HS-5 (cell line): ENCODE measurements around the gene IFITM5.
"Not testable (repeated sequence)": the region's sequence is repeated elsewhere in the genome, so short reads cannot be mapped to it uniquely, and the experiment has no call there.

Source experiments
- DNase-seq: peaks from one replicate; pipeline ENCODE4 v3.0.0-alpha.2; 2012; ENCODE audit warnings: low read depth

IFITM5 gene

DNA sequence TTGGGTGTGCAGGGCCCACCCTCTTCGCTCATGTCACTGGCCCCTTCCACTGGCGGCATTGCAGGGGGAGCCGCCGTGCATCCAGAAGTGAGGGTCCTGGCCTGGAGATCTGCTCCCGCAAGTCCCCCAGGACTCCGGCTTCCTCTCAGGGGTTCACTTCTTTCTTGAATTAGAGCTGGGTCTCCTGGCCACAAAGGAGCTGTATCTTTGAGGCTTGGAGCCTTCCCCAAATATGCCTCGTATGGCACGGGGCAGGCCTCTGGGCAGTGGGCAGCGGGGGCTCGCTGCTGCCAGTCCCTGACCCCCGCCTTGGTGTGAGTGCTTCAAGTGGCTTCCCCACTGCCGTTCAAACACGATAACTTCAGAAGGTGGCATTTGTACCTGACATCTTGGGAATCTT lies 28.7 kb upstream of the IFITM5 start:
- no peak for DNase-seq

- no peak for DNase-seq
These were observed 28.2 kb upstream of the IFITM5 start for GRCh38 chr11:327581-327923.

- DNase-seq = no peak
These were observed 27.7 kb upstream of the IFITM5 start for GRCh38 chr11:326842-327580.

DNA sequence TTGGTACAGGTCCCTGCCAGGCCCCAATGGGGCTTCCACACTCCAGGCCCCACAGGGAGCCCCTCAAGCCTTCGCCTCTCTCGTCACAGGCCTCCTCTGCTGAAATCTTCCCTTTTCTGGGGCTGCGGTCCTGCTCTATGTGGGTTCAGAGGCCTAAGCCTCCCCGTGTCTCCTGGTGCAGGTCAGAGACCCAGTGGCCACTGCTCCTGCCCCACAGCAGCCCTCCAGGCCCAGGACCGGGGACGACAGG lies 27.2 kb upstream of the IFITM5 start:
- DNase-seq = no peak

GRCh38 chr11:325796-326591 lies 26.7 kb upstream of the IFITM5 start:
- no peak for DNase-seq

- DNase-seq = not testable (repeated sequence)
These were observed 25.5 kb upstream of the IFITM5 start for GRCh38 chr11:324593-325517.

DNA sequence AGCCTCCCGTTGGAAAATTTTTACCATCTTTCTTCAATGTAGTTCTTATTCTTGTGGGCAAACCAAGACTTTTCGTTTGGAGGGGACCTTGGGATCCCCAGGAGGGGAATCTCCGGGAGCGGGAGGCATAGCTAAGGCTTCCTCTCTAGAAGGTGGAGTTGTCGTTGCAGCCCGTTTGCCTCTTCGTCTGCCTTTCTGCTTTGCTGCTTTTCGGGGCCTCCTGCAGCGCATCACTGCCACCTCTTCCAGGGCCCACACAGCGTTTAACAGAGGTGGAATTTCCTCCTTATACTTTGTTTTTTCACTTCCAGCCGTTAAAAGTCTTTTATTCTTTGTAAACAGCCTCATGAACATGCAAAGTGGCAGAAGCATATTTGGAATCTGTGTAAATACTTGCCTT lies 24.8 kb upstream of the IFITM5 start:
- no peak for DNase-seq

- not testable (repeated sequence) for DNase-seq
These were observed 20.6 kb upstream of the IFITM5 start for GRCh38 chr11:319888-320273.

- not testable (repeated sequence) for DNase-seq
These were observed 20.0 kb upstream of the IFITM5 start for GRCh38 chr11:319121-319887.

DNA sequence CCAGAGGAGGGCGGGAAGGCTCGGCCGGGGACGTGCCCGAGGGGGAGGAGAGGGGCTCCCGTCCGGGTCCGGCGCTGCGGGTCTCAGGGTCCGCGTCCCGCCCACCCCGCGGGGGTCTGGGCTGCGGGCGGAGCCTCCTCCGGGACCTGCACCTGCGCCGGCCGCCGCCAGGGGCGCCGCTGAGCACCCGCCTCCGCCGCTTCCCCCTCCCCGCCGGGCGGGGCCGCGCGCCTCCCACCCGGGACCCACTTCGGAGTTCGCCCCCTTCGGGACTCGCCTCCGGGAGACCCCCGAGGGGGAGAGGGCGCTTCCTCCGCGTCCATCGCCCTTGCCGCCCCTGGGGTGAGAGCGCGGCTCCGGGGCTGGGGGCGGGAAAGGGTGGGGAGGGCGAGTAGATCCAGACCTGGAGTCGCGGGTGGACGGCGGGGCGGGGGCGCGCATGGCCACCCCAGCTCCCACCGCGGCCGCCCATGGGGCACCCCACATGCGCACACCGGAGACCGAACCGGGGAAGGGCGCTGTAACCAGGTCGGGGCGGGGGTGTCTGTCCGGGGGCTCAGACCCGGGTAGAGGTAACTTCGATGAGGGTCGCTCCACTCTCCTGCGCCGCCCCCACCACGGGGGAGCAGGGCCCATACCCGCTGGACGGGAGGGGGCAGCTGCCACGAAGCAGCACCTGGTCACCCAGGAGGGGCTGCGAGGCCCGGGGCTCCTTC lies 19.2 kb upstream of the IFITM5 start:
- not testable (repeated sequence) for DNase-seq

GRCh38 chr11:317668-318404 lies 18.5 kb upstream of the IFITM5 start:
- not testable (repeated sequence) for DNase-seq

DNA sequence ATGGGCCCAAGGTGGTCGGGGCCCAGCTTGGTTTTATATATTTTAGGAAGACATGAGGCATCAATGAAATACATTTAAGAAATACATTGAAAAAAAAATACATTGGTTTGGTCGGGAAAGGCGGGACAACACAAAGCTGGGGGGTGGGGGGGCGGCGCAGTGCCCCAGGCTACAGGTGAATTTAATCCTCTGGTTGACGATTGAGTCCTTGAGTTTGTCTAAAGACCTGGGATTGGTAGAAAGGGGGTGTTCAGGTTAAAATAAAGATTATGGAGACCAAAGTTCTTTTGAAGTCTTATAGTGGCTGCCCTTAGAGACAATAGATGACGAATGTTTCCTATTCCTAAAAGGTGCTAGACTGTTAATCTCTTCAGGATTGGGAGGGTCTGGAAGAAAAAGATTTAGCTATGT lies 17.6 kb upstream of the IFITM5 start:
- DNase-seq = no peak

- DNase-seq = no peak
These were observed 16.8 kb upstream of the IFITM5 start for GRCh38 chr11:316031-316701.

DNA sequence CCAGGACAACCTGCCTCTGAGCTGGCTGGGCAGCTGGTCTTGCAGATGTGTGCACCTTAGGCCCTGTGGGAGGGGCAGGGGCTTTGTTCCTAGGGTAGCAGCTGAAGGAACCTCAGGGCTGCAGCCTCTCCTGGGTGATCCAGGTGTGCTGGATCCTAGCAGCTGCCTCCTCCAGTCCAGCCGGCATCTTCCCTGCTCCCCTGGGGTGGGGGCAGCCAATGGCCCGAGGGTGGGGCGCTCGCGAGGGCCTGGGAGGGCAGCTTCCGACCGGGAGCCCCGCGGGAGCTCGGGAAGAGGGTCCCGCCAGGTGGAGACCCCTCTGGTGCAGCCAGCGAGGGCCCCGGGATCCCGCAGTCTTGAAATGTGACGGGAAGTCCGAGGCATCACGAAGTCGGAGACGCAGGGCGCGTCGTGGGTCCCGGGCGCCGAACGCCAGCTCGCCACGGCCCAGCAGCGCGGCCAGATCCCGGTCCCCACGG lies 16.2 kb upstream of the IFITM5 start:
- DNase-seq = no peak

DNA sequence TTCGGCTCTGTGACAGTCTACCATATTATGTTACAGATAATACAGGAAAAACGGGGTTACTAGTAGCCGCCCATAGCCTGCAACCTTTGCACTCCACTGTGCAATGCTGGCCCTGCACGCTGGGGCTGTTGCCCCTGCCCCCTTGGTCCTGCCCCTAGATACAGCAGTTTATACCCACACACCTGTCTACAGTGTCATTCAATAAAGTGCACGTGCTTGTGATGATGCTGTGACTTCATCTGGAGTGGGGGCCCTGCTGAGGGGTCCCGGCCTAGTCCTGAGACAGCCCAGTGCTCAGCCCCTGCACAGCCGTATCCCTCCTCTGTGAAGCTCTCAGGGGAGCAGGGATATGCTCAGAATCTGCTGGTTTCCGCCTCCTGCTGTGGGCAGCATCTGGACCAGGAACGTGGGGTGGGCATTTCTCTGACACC lies 15.7 kb upstream of the IFITM5 start:
- DNase-seq = no peak

DNA sequence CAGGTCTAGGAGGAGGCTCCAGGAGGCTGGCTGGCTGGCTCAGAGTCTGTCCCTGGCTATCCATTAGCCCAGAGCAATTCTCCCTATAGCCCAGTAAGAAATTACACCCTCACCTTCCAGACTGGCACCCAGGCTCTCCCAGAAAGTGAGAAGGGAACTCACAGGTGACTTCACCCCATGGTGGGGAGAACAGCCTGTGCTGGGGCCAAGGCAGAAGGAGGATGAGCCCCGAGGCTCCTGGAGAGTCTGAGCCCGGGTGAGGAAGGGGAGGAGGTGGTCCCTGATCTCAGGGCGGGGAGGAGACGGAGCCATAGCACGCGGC lies 15.2 kb upstream of the IFITM5 start:
- DNase-seq = not testable (repeated sequence)

- no peak for DNase-seq
These were observed 14.6 kb upstream of the IFITM5 start, which contains the start of gene IFITM1 for GRCh38 chr11:313787-314553. TSS of gene IFITM1 (plus strand) at chr11:314040. CDS start at chr11:314171, 131 bp downstream.

DNA sequence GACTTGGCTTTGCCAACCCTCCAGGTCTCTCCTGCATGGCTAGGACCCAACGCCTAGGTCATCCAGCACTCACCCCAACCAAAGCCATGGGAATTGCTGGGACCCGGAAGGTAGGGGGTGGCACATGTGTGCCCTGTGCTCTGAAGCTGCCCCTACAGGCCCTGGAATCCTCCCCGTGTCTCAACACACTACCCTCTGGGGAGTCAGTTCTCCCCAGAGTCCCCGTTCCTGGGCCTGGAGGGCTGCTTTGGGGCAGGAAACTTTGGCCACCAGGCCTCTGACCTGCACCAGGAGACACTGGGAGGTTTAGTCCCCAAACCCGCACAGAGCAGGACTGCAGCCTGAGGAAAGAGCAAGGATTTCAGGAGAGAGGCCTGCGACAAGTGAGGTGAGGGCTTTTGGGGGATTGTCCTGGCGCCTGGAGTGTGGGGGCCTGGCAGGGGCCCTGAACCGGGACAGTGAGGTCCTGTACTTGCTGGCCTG lies 14.0 kb upstream of the IFITM5 start:
- DNase-seq = no peak
